Astrocyte of the hippocampus (primary cell): ENCODE data around the gene ATR.

Source experiments
- DNase-seq: peaks from one replicate; pipeline ENCODE4 v3.0.0; 2011; ENCODE audit warnings: low read depth, low spot score

Gene ATR

DNA sequence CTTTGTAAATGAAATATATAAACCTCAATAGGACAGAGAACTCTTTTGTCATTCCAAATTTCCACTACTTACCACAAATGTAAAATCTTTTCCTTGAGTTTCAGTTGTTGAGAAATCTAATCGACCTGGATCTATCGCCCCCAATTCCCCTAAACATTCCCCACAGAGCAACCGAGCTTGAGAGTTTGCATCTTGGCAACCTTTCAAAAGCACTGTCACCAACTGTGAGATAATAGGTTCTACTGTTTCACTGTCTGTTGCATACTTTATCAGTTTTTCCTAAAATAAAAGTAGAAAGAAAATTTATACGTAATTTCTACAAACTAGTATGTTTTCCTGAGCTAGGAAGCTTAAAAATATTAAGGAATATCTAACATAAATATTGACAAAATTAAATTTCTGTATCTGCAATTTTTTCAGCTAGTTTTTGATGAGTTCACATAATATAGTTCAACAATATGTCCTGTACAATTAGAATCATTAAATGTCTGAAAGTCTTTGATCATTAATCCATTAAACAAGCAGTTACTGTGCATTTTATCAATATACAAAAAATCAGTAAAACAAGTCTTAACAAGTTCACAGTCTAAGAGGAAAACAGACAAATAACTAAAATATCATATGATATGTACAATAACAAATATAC, 54.5 kb downstream of the ATR start:
- DNase-seq, result no peak

DNA sequence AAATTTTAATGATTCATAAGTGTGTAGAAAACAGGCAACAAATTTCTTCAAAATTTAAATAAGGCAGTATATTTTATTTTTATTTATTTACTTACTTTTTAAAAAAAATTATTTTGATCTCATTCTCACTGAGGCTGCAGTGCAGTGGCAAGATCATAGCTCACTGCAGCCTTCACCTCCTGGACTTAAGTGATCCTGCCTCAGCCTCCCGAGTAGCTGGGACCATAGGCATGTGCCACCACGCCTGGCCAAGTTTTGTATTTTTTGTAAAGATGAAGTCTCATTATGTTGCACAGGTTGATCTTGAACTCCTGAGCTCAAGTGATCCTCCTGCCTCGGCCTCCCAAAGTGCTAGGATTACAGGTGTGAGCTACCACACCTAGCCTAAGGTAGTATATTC, 69.5 kb downstream of the ATR start:
- no peak for DNase-seq

DNA sequence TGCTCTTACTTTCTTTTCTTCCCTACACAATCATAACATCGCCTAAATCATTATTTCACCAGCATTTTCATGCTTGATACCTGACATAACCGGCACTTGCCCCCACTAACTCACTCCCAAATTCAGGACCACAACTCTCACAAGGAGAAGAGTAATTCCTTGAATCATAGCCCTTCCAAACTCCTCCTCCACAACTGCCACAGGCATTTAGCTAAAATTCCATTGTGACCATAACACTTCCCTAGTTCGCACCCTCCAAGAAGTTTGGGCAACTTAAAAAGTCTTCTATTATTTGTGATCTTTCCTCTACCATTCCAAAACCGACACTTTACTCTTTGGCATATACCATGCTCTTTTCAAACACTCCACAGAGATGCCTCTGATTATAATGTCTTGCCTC, 71.3 kb downstream of the ATR start:
- DNase-seq, result peak; percentile 53

DNA sequence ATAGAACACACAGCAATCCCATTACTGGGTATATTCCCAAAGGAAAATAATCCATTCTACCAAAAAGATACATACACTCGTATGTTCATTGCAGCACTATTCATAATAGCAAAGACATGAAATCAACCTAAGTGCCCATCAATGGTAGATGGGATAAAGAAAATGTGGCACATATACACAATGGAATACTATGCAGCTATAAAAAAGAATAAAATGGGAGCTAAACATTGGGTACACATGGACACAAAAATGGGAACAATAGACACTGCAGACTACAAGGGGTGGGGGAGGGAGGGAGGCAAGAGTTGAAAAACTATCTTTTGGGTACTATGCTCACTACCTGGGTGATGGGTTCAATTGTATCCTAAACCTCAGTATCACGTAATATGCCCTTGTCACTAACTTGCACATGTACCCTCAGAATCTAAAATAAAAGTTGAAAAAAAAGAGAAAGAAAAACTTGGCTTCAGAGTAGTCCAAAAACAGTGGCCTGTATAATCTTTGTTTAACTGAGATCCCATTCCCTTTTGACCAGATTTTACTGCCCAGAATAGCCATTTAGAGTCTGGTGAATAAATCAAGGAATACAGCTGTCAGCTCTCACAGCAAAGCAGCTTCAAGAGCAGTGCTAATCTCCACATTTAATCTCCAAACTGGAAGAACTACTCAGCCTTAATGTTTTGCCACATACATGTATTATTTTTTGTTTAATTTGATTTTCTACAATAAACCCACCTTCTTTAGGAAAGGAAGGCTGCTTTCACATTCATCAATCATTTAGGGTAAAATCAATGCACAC, 76.1 kb downstream of the ATR start:
- DNase-seq, result no peak

DNA sequence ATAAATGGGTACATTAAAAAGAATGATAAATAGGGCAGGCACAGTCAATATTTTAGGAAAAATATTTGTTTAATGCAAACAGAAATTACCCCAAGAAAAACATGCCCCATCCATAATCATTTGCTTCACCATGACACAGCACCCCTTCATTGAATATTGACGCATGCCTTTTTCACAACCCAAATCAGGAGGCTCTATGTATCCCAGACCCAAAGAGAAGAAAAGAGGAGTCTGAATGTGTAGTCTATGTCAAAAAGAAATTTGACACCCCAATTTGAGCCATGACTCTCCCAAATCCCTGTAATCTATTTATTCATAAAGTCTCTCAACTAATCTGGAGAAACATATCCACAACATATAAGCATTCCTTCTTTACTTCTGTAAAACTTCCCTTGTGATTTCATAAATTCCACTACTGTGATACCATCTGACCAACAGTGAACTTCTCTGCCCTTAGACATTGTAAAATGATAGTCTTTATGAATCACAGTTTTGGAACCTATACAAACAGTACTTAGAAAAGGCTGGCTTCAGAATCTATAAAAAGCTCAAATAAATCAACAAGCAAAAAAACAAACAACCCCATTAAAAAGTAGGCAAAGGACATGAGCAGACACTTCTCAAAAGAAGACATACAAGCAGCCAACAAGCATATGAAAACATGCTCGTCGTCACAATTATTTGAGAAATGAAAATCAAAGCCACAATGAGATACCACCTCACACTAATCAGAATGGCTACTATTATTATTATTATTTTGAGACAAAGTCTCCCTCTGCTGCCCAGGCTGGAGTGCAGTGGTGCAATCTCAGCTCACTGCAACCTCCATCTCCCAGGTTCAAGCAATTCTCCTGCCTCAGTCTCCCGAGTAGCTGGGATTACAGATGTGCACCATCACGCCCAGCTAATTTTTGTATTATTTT, 77.3 kb downstream of the ATR start:
- peak; percentile 59 for DNase-seq

DNA sequence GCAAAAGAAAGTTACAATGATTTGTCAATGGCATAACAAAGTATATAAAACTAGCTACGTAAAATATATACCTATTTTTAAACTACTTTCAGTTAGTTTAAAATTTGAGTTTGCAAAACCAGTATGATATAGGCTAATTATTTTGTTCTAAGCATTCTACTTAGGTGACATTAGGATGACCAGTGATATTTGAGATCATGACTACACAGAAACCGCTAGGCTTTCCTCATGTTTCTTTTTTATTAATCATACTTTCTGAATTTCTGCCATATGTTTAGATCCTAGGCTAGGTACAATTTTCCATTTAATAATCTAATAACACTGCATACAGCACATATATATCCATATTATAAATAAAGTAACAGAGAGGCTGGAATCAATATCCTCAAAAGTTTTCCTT, 78.3 kb downstream of the ATR start:
- DNase-seq, result no peak

DNA sequence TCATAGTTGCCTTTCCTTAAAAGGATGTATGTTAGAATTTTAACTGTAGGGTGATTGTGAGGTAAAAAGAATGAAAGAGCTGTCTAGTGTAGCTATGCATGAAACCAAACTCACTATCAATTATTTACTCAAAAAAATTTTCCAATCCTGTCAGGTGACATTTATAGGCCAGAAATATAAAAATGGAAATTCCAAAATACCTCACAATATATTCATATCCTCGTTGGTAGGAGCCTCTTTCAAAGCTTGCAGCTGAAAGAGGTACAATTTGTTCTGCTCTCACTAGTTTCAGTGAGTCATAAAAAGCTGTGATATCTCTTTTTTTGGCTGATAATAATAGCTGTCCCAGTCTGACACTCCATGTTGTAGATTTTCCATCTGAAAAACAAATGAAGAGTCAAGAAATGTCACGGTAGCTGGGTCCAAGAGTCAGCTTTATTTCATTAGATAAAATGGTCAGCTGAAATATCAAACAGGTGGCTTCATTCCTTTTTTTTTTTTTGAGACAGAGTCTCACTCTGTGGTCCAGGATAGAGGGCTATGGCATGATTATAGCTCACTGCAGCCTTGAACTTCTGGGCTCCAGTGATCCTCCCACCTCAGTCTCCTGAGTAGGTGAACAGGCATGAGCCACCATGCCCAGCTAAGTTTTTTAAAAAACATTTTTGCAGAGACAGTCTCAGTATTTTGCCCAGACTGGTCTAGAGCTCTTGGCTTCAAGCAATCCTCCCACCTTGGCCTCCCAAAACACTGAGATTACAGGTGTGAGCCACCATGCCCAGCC, 79.9 kb downstream of the ATR start:
- no peak for DNase-seq

DNA sequence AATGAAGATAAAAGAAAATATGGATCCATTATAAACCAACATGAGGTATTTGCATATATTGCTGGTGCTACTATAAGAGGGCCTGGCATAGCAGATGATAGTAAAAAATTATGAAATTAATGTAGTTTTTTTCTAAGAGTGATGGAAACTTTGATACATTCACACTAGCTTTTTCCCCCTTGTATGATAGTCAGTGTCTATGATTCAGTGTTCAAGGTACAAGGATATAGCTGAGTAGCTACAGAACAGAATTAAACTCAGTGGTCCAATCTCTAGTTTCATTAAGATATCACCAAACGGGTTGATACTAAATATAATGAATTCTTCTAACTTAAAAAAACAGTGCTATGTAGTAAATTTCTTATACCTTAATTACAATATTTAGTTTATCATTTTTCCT, 80.8 kb downstream of the ATR start:
- DNase-seq, result no peak

DNA sequence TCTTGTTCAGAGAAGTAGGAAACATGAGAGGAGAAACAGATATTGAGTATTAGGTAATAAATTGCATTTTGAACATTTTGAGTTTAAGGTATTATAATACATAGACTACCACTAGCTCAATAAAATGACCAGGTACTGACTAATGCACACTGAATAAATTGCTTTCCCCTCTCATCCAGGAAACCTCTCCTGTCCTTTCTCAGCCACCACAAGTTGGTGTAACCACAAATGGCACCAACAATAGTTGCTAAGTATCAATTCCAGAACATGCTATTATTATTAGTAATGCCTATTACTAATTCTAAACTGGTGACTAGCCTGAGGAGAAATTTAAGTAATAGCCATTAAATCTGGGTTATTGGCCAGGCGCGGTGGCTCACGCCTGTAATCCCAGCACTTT, 83.4 kb downstream of the ATR start:
- DNase-seq, result no peak

DNA sequence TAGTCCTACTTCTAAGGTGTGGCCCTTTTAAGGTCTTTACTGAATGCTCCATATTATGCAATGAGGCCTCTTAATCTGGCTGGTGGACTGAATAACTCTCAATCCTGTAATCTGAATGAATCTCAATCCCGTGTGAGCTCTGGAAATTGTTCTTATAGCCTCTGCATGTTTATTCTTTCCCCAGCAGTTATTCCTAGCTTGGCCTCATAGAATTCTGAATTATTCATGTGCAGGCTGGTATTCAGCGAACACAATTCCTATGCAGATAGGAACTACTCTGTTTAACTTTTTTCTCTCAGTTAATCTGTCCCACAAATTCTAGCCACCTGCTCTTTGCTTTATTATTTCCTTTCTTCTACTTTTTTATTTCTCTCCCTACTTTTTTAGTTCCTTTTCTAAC, 86.3 kb downstream of the ATR start:
- no peak for DNase-seq

DNA sequence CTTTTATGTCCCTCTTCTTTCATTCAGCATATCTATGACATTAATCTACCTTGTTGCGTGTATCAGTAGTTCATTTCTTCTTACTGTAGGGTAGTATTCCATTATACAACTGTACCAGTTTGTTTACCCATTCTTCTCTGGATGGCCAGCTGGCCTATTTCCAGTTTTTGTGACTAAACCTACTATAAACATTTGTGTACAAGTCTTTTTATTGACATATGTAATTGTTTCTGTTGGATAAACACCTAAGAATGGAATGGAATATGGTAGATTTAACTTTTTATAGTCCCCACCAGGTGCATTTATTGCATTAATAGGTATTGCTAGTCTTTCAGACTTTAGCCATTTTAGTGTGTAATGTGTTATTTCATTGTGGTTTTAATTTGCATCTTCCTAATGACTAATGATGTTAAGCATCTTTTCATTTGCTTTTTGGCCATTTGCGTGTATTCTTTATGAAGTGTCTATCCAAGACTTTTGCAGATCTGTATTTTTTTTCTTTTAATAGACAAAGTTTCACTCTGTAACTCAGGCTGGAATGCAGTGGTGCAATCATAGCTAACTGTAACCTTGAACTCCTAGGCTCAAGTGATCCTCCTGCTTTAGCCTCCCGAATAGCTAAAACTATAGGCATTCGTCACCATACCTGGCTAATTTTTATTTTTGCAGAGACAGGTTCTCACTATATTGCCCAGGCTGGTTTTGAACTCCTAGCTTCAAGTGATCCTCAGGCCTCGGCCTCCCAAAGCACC, 88.8 kb downstream of the ATR start:
- DNase-seq, result no peak

DNA sequence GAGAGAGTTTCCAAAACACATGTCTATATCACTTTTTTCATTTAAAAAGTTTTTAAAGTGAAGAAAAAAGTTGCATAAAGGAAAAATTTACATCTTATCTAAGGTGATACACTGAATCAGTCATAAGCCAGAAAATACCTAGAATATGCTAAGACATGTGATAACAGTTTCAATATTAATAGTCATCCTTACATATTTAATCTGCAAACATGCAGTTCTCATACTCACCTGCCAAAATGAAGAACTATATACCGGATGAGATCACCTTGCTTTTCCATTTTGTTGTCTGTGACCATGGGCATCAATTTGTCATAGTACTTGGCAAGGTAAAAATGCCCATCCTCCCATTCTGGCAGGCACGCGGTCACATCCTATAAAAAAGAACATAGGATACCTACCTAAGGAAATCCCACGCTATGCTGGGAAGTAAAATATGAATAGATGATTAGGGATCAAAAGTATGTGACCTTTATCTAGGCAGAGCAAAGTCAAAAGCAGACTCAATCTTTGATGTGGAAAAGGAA, 93.6 kb downstream of the ATR start:
- no peak for DNase-seq

DNA sequence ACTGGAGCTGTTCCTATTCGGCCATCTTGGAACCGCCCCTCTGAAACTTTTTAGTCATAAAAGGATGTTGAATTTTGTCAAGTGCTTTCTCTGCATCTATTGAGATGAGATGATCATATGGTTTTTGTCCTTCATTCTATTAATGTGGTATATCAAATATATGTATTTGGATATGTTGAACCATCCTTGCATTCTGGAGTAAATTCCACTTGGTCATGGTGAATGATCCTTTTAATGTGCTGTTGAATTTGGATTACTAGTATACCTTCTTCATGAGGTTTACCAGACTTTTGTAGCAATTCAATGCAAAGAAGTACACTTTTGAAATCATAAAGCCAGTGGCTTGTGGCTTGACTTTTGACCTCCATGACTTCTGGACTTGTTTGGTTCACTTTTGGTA, 97.3 kb downstream of the ATR start:
- no peak for DNase-seq

DNA sequence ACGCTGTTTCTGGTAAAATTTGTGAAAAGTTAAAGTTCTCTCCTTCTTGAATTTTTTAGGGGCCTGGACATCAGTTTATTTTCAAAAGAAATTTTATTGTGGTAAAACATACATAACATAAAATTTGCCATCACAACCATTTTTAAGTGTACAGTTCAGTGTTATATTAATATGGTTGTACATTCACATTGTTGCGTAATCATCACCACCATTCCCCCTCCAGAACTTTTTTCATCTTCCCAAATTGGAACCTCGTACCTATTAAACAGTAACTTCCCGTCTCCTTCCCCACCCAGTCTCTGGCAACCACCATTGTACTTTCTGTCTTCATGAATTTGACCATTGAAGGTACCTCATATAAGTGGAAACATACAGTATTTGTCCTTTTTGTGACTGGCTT, 107.7 kb downstream of the ATR start:
- no peak for DNase-seq

DNA sequence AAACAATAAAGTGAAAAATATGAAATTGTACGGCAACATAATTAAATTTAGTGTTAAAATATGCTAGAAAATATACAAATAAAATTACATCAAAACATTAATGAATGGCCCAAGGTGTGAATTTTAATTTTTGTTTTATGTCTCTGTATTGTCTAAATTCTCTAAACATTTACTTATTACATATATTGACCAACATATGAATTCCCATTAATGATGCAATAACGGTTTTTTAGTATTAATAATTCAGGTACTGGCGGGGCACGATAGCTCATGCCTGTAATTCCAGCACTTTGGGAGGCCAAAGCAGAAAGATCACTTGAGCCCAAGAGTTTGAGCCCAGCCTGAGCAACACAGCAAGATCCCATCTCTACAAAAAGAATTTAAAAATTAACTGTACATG, 110.1 kb downstream of the ATR start:
- DNase-seq, result no peak

DNA sequence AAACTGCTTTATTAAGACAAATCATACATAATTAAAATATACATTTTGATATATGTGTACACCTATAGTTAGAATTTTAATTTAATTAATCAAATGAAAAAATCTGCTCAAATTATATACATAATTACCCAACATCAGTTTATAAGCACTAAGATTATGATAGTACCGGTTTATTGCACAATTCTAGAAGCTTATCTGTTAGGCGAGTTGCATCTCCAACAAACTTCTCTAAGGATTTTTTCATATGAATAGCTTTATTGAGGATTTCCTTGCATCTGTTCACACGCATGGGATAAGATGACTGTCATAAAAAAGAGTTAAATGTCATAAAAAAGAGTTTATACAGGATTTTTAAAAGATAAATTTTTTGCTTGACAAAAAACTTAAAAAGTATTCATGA, 110.8 kb downstream of the ATR start:
- no peak for DNase-seq

DNA sequence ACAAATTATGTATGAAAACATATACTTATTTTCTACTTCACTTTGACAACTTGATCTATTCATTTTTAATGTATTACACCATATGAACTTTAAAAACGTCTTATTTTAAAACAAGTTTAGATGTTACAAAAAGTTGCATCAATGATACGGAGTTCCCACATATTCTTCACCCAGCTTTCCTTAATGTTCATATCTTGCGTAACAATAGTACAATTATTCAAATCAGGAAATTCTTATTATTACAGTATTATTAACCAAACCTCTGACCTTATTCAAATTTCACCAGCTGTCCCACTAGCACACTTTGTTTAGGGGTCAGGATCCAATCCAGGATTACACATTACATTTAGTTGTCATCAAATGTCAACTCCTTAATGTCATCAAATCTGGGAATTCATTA, 117.8 kb downstream of the ATR start:
- no peak for DNase-seq

DNA sequence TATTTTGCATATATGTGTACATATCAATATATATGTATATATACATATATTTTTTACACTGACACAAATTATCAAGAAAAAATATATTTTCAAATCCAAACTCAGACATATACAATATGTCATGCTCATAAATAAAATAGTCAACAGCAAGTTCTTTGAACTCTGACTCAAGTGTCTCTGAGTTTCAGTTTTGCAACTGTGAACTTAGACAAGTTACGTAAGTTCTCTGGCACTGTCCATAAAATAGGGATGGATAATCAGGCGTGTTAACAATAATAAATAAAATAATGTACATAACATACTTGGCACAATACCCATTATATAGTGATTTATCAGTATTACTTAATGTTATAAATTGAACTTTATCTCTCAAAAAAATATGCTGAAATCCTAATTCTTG, 118.6 kb downstream of the ATR start:
- DNase-seq, result no peak

DNA sequence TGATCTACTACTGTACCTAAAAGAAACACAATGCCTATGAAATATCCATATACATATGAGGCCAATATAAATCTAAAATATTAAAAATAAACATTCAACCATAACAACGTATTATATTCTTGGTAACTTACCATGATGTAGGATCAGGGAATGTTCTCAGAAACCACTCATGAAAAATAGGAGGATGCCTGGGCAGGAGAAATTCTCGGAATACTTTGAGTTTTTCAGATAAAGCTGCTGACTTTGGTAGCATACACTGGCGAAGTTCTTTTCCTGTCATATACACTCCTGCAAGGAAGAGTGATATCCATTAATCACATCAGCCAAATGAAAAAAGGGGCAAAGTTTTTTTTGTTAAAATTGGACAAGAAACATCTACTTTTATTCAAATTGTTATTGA, 119.4 kb downstream of the ATR start:
- DNase-seq, result peak; percentile 12

DNA sequence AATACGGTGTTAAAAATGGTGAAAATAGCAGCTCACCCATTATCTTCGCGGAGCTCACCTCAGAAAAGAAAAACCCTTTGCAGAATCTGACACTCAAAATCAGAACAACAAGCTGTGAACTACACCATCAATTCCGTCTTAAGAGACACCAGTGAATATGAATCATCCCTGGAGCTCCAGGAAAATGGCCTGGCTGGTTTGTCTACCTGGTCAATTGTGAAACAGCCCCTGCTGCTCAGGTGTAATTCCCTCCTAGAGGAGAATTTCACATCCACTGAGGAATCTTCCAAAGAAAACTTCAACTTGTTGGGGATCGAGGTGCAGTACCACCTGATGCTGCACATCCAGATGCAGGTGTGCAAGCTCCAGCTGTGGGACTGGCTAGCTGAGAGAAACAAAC, 127.7 kb downstream of the ATR start:
- no peak for DNase-seq

DNA sequence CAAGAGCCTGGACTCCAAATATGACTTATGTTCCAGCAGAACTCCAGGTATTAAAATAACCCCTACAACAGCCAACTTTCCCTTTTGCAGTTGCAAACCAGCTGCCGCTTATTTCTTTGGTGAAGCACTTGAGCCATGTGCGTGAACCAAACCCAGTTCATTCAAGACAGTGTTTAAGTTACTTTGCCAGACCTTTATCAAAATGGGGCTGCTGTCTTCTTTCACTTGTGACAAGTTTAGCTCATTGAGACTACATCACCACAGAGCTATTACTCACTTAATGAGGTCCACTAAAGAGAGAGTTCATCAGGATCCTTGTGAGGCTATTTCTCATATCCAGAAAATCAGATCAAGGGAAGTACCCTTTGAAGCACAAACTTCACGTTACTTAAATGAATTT, 128.3 kb downstream of the ATR start:
- DNase-seq, result no peak
